CD4-positive, alpha-beta T cell treated with Interleukin-15 for 1 hour (primary cell): Measurements from ENCODE around the gene TTLL11.

Experiments used
- DNase-seq: peaks from one replicate; pipeline ENCODE4 v3.0.0-alpha.2; 2020

TTLL11 gene, protein sequence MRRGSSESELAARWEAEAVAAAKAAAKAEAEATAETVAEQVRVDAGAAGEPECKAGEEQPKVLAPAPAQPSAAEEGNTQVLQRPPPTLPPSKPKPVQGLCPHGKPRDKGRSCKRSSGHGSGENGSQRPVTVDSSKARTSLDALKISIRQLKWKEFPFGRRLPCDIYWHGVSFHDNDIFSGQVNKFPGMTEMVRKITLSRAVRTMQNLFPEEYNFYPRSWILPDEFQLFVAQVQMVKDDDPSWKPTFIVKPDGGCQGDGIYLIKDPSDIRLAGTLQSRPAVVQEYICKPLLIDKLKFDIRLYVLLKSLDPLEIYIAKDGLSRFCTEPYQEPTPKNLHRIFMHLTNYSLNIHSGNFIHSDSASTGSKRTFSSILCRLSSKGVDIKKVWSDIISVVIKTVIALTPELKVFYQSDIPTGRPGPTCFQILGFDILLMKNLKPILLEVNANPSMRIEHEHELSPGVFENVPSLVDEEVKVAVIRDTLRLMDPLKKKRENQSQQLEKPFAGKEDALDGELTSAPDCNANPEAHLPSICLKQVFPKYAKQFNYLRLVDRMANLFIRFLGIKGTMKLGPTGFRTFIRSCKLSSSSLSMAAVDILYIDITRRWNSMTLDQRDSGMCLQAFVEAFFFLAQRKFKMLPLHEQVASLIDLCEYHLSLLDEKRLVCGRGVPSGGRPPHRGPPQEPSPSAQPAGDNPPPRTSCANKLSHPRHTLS

DNA sequence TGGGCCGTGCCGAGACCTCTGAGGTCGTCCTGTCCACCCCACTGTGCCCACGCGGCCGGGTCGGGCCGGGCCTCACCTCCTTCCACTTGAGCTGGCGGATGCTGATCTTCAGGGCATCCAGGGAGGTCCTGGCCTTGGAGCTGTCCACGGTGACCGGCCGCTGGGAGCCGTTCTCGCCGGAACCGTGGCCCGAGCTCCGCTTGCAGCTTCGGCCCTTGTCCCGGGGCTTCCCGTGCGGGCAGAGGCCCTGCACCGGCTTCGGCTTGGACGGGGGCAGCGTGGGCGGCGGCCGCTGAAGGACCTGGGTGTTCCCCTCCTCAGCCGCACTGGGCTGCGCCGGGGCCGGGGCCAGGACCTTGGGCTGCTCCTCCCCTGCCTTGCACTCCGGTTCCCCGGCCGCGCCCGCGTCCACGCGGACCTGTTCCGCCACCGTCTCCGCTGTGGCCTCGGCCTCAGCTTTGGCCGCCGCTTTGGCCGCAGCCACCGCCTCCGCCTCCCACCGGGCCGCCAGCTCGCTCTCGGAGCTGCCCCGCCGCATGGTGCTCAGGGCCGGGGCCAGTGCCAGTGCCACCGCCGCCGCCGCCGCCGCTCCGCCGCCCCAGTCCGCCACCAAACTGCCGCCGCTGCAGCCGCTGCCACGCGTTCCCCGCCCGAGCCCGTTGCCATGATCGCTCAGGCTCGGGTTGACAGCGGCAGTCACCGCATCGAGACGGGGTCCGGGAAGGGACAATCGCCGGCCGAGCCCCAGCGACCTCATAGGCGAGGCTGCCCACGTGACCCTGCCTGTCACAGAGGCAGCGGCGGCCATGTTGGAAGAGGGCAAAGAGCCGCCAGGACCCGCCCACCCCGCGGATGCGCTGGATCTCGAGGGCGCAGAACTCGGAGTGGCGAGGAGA, at the start of gene TTLL11:
TSS of gene TTLL11 (minus strand) at position 698 of the 896 bp plus-strand sequence. CDS start at position 538, 160 bp downstream.
- peak; percentile 95 for DNase-seq

DNA sequence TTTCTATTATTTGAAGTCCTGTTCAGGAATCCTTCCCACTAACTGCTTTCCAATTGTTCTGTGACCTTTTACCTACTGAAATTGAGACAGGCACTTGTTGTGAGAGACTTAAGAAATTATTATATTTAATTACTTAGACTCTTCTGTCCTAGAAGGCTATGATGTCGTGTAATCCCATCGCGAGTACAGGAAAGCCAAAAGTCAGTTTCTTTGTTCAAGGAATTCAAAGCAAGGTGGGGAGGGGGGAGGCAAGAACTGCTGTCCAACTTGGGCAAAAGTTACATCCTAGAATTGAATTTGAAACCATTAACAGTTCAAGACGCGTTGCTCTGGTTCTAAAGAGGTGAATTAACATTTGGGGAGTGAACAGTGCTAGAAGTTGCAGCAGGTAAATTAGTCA, 48.6 kb upstream of the TTLL11 start:
- no peak for DNase-seq

DNA sequence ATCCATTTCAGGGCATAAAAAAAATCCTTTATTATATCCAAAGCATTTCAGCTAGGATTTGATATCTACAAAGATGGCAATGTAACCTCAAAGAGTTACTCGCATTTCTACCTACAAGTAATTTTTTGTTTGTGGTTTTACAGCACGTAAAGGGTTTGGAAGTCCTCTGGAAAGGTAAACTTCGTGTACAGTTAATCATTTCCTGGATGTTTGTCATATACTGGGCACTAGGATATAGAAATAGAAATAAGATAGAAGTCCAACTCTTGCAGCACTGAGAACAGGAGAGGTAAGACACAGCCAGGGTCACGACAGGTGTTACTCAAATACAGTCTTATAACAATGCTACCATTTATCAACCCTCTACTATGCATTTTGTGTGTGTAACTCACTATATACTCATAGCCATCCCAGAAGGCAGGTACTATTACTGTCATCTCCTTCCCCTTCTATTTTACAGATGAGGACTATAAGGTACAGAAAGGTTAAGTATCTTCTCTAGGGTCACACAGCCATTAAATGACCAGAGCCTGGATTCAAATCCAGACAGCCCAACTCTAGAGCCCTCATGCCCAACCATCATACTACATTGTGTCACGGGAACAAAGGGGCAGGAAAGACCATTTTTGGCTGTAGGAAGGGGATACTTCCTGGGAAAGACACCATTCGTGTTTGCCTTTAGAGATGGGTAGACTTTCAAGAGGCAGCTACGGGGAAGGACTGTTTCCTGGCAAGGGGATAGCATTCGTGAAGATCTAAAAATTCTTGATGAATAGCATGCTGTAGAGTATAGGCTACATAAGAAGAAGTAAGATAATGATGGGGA, 47.5 kb upstream of the TTLL11 start:
- no peak for DNase-seq

DNA sequence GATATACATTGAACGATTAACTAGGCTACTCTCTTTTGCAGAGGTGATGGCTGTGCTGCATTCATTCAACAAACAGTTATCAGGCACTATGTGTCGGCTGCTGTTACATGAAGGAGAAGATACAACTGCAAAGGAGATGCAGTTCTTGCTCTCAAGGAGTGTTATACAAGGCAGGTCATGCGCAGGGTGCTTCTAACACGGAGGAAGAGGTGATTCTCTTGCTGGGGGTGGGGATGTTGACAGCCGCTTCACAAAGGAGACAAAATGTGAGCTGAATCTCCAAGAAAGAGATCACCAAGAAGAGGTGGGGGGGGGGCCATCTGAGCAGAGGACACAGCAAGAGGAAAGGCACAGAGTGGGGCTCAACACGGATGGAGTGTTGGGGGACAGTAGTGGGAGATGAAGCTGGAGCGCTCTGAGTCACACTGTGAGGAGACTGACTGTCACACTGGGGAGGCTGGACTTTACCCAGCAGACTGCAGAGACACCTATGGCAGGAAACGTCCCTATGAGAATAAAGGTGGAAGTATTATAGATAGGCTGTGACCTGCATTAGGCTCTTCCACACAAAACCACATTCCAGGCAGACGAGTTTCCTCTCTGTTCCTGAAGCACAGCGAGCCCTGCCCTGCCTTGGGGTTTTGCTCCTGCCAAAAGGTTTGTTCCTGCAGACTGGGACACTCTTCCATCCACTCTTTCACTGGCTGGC, 45.6 kb upstream of the TTLL11 start:
- DNase-seq = no peak

DNA sequence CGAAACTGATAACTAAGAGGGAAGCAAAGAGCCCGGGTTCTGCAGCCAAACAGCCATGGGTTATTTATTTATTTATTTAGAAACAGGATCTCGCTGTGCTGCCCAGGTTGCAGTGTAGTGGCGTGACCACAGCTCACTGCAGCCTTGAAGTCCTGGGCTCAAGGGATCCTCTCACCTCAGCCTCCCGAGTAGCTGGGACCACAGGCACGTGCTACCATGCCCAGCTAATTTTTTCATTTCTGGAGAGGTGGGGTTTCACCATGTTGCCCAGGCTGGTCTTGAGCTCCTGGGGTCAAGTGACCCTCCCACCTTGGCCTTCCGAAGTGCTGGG, 42.4 kb upstream of the TTLL11 start:
- DNase-seq = no peak

DNA sequence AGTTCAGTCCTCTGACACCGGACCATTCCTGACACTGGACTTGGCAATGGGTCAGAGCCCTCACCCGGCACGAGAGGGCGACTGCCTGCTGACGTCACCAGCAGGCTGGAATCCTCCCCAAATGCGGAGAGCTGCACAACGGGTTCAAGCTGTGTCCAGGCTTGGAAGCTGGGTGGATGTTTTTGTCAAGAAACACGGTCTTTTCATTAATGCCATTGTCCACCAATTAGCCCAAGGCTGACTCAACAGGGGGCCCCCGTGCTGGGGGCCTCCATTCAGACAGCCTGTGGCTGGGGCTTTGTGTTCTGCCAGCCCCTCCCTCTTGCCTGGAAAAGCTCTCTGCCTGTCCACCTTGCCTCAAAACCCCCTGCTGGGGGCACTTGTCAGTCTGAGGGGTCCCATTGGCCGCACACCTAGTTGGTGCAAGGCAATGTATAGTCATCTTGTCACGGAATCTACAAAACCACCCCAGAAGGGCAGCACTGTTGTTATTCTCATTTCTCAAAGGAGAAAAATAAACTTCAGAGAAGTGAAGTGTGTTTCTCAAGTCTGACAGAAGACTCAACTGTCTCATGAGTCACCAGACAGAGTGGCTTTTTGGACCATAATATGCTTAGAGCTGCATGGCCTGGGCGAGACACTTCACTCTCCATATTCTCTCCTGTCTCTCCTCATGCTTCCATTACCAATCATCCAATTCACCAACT, 41.9 kb upstream of the TTLL11 start:
- DNase-seq = no peak

DNA sequence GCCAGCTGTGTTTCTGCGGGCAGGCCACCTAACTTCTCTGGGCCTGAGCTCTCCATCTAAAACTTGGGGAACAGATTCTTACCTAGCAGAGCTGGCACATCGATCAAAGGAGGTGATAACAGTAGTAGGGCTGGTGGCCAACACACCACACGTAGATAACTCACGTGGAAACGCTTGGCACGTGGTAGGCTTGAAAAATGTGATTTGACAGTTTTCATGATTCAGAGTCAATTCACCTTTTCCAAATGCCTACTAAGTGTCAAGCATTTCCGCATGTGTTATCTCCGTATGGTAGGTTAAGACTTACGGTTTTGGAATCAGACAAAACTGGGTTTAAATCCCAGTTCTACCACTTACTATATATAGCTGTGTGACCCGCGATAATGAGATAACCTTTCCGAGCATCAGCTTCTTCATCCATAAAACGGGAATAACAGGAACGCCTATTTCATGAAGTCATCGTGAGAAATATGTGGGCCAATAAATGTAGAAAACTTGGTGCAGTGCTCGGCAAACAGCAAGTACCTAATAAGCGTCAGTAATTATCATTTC, 41.0 kb upstream of the TTLL11 start:
- no peak for DNase-seq

DNA sequence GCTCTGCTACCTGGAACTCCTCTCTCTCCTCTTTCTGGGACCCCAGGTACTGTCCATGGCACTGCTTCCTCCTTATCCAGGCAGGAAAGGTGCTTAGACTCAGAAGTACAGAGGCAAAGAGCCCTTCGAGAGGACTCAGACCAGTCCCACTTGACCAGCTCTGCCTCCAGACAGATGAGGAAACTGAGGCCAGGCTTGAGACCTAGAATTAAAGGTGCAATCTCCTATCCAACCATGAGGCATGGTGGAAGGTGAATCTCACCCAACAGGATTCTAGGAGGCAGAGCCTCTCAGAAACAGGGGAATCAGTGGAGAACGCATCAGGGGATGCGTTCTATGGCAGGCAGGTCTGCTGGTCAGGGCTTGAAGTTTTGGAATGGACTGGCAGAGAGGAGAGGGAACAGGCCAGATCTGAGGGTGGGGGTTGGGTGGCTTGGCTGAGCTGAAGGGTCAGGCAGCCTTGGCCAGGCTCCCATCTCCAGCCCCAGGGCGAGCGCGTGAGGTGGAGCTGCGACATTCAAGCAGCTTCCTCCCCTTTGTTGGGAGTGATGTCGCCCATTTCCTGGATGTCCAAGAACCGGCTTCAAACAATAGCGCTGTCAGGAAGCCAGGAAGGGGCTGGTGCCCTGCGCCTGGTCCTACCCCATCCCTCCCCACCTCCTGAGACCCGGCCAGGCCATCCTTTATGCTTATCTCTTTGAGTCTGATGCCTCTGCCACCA, 40.3 kb upstream of the TTLL11 start:
- DNase-seq = no peak

DNA sequence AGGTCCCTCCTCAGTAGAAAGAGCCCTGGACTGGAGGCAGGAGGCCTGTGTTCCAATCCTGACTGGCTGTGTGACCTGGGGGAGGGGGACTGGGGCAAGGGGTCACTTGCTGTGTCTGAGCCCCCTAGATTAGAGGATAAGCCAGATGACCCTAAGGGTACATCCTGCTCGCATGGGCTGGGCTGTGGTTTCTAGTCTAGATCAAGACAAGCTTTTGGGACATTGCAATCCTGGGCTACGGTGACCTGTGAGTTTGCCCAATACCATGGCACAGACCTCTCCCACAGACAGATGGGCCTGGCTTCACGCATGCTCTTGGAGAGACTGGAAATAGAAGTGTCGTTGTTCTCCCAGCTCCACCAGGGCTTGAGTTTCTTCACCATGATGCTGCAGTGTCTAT, 39.4 kb upstream of the TTLL11 start:
- DNase-seq = no peak

DNA sequence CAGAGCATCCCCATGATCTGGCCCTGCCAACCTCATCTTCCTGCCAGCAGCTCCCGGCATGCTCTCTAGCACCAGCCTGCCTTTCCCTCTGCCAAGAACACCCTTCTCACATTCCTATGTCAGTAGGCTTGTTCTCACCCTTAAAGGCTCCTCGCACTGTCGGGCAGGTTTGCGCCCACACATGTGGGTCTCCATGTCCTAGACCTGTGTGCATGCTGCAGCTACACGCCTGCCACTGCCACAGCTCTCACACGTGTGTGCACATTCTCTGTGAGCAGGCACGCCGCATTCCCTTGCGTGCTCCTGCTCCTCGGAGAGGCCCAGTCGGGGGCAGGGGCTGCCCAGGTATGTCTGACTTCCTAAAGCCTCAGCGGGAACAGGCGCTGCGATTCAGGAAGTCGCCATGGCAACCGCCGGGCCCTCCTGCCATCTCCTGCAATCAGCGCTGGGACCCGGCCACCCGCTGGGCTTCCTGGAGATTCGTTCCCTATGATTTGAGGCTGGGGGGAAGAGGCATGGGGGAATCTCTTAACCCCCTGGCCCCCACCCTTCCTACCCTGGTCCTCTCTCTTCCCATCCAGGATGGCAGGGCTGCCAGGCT, 38.4 kb upstream of the TTLL11 start:
- no peak for DNase-seq

DNA sequence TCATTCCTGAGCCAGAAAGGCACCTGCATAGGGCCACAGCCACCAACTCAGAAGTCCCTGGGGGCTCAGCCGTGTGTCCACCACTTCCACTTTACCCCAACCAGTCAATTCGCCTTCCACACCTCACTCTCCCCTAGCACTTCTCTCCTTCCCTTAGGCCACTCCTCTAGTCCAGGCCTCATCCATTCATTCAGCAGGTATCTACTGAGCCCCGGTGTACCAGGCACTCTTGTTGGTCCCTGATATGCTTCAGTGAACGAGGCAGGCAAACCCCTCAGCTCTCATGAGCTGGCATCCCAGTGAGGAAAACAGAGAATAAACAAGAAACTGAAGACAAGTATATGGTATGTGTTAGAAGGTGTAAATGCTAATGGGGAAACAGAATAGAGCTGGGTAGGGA, 37.7 kb upstream of the TTLL11 start:
- DNase-seq = no peak

DNA sequence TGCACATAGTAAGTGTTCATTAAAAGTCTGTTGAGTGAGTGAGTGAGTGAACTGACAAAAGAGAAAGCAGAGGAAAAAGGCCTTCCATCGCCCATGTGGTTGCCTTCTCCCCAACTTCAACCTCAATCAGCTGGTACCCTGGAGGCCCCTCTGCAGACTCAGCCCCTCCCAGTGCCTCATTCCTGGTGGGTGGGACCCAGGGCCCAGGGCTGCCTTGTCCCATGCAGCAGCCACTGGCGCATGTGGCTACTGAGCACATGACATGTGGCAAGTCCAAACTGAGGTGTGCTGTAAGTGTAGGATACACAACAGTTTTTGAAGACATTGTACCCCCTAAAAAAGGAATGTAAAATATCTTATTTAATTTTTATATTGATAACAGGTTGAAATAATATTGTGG, 36.9 kb upstream of the TTLL11 start:
- no peak for DNase-seq

DNA sequence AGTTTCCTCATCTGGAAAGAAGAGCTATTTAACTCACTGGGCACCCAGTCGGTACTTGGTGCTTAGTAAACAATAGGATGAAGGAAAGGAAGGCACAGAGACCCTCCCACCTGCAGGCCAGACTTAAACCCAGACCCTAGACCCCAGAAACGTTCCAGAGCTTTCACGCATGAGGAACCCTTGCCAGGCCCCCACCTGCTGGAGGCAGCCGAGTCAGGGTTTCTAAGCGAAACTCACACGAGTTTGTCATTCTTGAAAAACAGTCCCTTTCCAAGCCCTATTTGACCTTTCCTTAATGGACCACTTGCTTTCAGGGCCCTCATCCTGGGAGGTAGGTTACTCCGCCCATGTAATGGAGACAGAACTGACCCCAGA, 35.8 kb upstream of the TTLL11 start:
- no peak for DNase-seq

DNA sequence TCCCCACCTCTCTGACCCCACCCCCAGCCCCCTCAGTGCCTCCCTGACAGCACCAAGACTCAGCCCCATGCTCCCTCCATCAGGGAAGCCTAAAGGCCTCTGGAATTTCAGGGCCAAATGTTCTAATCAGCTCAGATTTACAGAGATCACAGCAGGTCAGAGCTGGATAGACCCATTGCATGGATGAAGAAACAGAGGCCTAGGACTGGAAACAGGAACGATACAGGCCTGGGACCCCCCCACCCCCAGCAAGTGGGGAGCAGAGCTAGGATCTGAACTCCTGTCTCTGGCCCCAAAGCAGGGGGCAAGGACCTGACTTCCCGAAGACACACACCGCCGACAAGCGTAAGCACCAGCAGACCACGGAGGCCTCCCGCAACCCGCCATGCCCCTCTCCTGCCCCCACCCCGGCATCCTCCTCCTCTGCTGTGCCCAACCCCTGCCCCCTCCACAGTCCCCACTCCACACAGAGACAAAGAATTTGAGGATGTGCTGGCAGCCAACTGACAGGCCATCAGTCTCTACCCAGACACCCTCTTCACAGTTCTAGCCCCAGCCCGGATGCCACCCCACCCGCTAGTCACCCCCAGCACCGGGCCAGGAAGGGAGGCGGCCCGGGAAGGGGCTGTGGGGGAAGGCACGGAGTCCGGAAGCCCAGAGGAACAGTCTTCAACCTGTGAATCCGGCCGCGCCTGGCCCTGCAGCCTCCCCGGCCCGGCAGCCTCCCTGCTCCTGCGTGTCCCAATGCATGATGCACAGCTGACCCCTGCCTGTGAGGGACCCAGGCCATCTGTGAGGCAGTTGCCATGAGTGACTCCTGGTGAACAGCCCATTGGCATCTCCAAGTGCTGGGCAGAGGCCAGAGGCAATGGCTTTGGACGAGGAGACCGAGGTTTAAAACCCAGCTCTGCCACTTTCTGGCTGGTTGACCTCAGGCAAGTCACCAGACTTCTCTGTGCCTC, 35.2 kb upstream of the TTLL11 start:
- DNase-seq = no peak

DNA sequence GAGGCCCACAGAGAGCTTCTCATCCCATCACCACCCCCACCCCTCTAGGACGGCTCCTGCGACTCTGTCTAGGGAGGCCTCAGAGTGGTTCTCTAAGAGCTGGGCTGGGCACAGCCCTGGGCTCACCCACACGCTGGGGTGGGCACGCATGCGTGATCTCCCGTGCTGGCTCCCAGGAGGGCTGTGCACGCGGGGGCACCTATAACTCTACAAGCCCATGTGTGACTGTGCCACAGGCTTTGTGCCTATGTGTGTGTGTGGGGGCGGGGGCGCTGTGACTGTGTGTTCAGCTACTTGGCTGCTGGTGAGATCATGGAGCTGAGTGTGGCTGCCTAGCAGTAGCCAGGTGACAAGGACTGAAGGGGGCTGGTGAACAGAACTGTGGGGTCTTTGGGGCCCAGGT, 34.3 kb upstream of the TTLL11 start:
- no peak for DNase-seq

DNA sequence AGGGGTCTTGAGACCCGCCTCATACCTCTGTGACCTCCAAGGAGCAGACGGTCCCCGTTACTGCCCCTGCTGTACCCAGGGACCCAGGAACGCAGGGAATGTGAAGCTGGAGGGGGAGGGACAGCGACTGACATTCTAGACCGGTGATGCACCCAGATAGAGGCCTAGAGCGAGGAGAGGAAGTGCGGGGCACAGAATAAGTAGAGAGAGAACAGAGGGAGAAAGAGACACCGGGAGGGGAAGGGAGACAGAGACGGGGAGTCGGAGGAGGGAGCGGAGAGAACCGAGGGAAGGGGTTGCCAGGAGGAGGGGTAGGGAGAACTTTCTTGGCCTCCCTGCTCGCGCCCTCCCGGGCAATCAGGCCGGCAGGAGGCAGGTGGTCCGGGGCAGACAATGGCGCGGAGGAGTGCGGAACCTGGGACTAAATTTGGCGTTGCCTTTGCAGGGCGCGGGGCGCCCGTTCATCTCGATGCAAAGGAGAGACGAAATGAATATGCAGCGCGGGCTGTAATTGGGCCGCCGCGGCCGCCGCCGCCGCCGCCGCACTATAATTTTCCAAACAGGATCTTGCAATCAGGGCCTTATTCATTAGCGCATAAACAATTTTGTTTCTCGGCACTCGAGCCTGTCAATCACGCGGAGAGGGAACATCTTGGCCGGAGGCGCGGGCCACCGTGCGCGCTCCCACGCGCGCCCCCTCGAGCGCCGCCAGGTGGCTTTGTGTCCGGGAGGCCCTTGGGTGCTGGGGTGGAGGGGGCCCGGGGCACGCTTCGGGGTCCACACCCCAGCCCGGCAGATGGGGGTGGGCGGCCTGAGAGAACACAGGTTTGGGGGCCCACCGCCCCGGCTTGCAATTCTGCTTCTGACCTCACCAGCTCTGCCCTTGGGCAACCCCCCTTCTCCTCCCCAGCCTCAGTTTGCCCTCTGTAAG, 33.5 kb upstream of the TTLL11 start:
- no peak for DNase-seq

DNA sequence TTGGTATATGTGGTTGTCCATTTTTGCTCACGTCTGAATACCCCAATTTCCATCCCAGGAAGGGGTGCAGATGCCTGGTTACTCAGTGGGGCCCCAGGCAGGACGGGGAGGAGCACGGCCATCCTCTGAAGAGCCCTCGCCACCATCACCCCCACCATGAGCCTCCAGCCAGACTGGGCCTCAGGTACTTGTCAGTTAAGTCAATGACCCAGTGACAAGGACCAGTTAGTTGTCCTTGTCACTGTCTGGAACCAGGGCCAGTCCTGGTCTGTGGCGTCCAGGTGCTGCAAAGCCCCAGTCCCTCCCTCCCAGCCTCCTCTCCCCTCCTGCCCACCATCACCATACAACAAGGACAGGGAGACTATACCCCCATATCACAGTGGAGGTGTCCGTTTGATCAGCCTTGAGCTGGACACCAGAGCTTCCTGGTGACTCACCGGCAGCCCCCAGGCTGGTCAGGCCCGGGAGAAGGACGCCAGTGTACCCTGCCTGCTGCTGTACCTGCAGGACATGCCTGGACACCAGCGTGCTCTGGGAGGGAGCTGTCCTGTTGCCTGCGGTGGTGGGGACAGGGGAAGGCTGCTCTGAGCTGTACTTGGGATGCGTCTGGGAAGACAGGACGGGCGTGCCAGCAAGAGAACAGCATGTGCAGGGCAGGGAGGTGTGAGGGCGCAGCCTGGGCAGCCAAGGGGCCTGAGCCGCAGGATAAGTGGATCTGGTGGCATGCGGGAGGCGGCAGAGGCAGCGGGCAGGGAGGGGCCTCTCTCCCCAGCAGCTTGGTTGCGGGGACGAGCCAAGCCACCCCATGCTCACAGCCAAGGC, 32.6 kb upstream of the TTLL11 start:
- no peak for DNase-seq
